Measurements from ENCODE around the gene AP1G1. TPM values are rescaled to one million over a fixed set of nuclear protein-coding genes. Genes with fewer than 3 reads are reported as not detected.

Gene AP1G1
- total and polyA plus RNA-seq, 7 experiments from 2014 or later, result 6.7 to 147 (median 97.7) TPM

GRCh38 chr16:71767060-71767900, 41.4 kb downstream of the AP1G1 start:
- H3K4me3 Mint-ChIP-seq, result peak overlapping the region in 3 of 10 donors; percentile 18 to 47 (median 42)
- CTCF ChIA-PET, result interaction anchor here (0.6 to 0.8 kb wide), 2 partner anchors 12 to 349 kb away, joined by 3 read pairs; no protein-coding TSS in a partner anchor
- DNase-seq, result no peak
- peaks cover 0 to 22% (median 15%) of the 10 kb centered on the region in 7 donors for H3K4me1 Mint-ChIP-seq
- no peak for ATAC-seq
- H3K4me3 ChIP-seq (ENCODE audit: low read length), result no peak overlapping the region
- intact Hi-C loops (cut with micrococcal nuclease), result loop anchor here in 1 of 2 donors (5.0 kb wide), 1 partner anchor 195 kb away; no protein-coding TSS in a partner anchor
- POLR2A ChIA-PET, result no interaction called here
- H3K9me3 ChIP-seq (ENCODE audit: control insufficient read depth in 2 of 3, low read length in 3 of 3), result no peaks in the 10 kb centered on the region
- peak overlapping the region; percentile 30 to 72 (median 48) for H3K27ac Mint-ChIP-seq
- no peak overlapping the region for H3K27ac ChIP-seq (ENCODE audit: low read depth, low read length)
- H3K36me3 ChIP-seq (ENCODE audit: control insufficient read depth in 2 of 3, insufficient read depth in 3 of 3, low read length in 3 of 3), result peaks cover 2 to 48% (median 9%) of the 10 kb centered on the region in 3 experiments
- H3K27me3 ChIP-seq (ENCODE audit: control insufficient read depth in 2 of 2, insufficient read depth in 2 of 2, low read length in 2 of 2), result no peaks in the 10 kb centered on the region
- no peaks in the 10 kb centered on the region for H3K9me3 Mint-ChIP-seq
- peaks cover 0 to 10% of the 10 kb centered on the region in 2 donors for H3K4me1 ChIP-seq (ENCODE audit: control insufficient read depth in 2 of 2, insufficient read depth in 2 of 2, low read length in 2 of 2)
- H3K36me3 Mint-ChIP-seq, result peaks cover 0 to 33% (median 12%) of the 10 kb centered on the region in 5 donors
- no peaks in the 10 kb centered on the region for H3K27me3 Mint-ChIP-seq

- H3K36me3 Mint-ChIP-seq, result peaks cover 0 to 27% (median 3%) of the 10 kb centered on the region in 5 donors
- intact Hi-C loops (cut with micrococcal nuclease), result no loop called here
- POLR2A ChIA-PET, result interaction anchor here (0.6 kb wide), 1 partner anchor 960 kb away, joined by 7 read pairs; no protein-coding TSS in a partner anchor
Measured at GRCh38 chr16:71762186-71762585, 46.4 kb downstream of the AP1G1 start.

DNA sequence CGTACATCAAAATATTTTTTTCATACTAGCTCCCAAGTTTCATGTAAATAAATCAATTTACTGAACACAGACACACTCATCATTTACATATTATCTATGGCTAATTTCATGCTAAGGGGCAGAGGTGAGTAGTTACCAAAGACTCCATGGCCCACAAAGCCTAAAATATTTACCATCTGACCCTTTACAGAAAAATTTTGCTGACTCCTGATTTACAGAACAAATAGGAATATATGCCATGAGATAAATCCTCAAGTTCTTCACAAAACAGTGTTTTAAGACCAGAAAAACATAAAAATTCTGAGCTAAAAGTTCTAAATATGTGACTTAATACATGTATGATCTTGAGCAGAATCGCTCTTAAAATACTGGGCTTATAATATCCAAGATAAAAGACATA, 47.5 kb downstream of the AP1G1 start:
- Mint-ChIP-seq H3K36me3 (peaks cover 0 to 36% (median 7%) of the 10 kb centered on the region in 5 donors), H3K27me3 (no peaks in the 10 kb centered on the region), H3K27ac (no peak overlapping the region), H3K9me3 (no peaks in the 10 kb centered on the region), H3K4me3 (no peak overlapping the region), H3K4me1 (peaks cover 0 to under 1% (median 0%) of the 10 kb centered on the region in 7 donors)
- intact Hi-C loops (cut with micrococcal nuclease), result no loop called here
- no peak for DNase-seq
- H3K36me3 ChIP-seq (ENCODE audit: control insufficient read depth in 2 of 3, insufficient read depth in 3 of 3, low read length in 3 of 3), result peaks cover 12 to 70% (median 25%) of the 10 kb centered on the region in 3 experiments
- ChIA-PET CTCF (no interaction called here), POLR2A (no interaction called here)
- no peaks in the 10 kb centered on the region for H3K27me3 ChIP-seq (ENCODE audit: control insufficient read depth in 2 of 2, insufficient read depth in 2 of 2, low read length in 2 of 2)
- H3K4me1 ChIP-seq (ENCODE audit: control insufficient read depth in 2 of 2, insufficient read depth in 2 of 2, low read length in 2 of 2), result no peaks in the 10 kb centered on the region
- H3K4me3 ChIP-seq (ENCODE audit: low read length), result no peak overlapping the region
- ATAC-seq, result no peak
- no peak overlapping the region for H3K27ac ChIP-seq (ENCODE audit: low read depth, low read length)
- no peaks in the 10 kb centered on the region for H3K9me3 ChIP-seq (ENCODE audit: control insufficient read depth in 2 of 3, low read length in 3 of 3)

More at GRCh38 chr16:71762186-71762585, 46.4 kb downstream of the AP1G1 start:
- CTCF ChIA-PET, result no interaction called here
- H3K9me3 Mint-ChIP-seq, result no peaks in the 10 kb centered on the region
- Histone ChIP-seq H3K4me1 (ENCODE audit: control insufficient read depth in 2 of 2, insufficient read depth in 2 of 2, low read length in 2 of 2) (peaks cover 0 to 3% of the 10 kb centered on the region in 2 donors), H3K27me3 (ENCODE audit: control insufficient read depth in 2 of 2, insufficient read depth in 2 of 2, low read length in 2 of 2) (no peaks in the 10 kb centered on the region), H3K36me3 (ENCODE audit: control insufficient read depth in 2 of 3, insufficient read depth in 3 of 3, low read length in 3 of 3) (peaks cover 12 to 61% (median 22%) of the 10 kb centered on the region in 3 experiments), H3K9me3 (ENCODE audit: control insufficient read depth in 2 of 3, low read length in 3 of 3) (no peaks in the 10 kb centered on the region), H3K4me3 (ENCODE audit: low read length) (no peak overlapping the region), H3K27ac (ENCODE audit: low read depth, low read length) (no peak overlapping the region)
- peaks cover 0 to 12% (median 7%) of the 10 kb centered on the region in 7 donors for H3K4me1 Mint-ChIP-seq
- peak overlapping the region in 1 of 9 donors; percentile 38 for H3K27ac Mint-ChIP-seq
- H3K4me3 Mint-ChIP-seq, result no peak overlapping the region
- ATAC-seq (no peak), DNase-seq (no peak)
- H3K27me3 Mint-ChIP-seq, result no peaks in the 10 kb centered on the region

GRCh38 chr16:71758293-71758760, 50.3 kb downstream of the AP1G1 start:
- ChIA-PET CTCF (interaction anchor here (0.6 kb wide), 1 partner anchor 36 kb away, joined by 3 read pairs; no protein-coding TSS in a partner anchor), POLR2A (no interaction called here)
- Histone ChIP-seq H3K27ac (ENCODE audit: low read depth, low read length) (no peak overlapping the region), H3K9me3 (ENCODE audit: control insufficient read depth in 2 of 3, low read length in 3 of 3) (no peaks in the 10 kb centered on the region), H3K27me3 (ENCODE audit: control insufficient read depth in 2 of 2, insufficient read depth in 2 of 2, low read length in 2 of 2) (no peaks in the 10 kb centered on the region), H3K4me3 (ENCODE audit: low read length) (no peak overlapping the region), H3K4me1 (ENCODE audit: control insufficient read depth in 2 of 2, insufficient read depth in 2 of 2, low read length in 2 of 2) (no peaks in the 10 kb centered on the region), H3K36me3 (ENCODE audit: control insufficient read depth in 2 of 3, insufficient read depth in 3 of 3, low read length in 3 of 3) (peaks cover 24 to 79% (median 39%) of the 10 kb centered on the region in 3 experiments)
- H3K27ac Mint-ChIP-seq, result no peak overlapping the region
- peaks cover 0 to 4% (median 0%) of the 10 kb centered on the region in 7 donors for H3K4me1 Mint-ChIP-seq
- H3K36me3 Mint-ChIP-seq, result peaks cover 3 to 49% (median 14%) of the 10 kb centered on the region in 5 donors
- H3K4me3 Mint-ChIP-seq, result no peak overlapping the region
- intact Hi-C loops (cut with micrococcal nuclease), result no loop called here
- DNase-seq (no peak), ATAC-seq (no peak)
- H3K9me3 Mint-ChIP-seq, result no peaks in the 10 kb centered on the region
- no peaks in the 10 kb centered on the region for H3K27me3 Mint-ChIP-seq

GRCh38 chr16:71754652-71755051, 54.0 kb downstream of the AP1G1 start:
- ATAC-seq, result no peak
- no peak overlapping the region for H3K4me3 ChIP-seq (ENCODE audit: low read length)
- intact Hi-C loops (cut with micrococcal nuclease), result no loop called here
- Mint-ChIP-seq H3K27me3 (no peaks in the 10 kb centered on the region), H3K27ac (peak overlapping the region in 1 of 9 donors; percentile 34), H3K36me3 (peaks cover 9 to 58% (median 16%) of the 10 kb centered on the region in 5 donors), H3K4me3 (no peak overlapping the region), H3K9me3 (no peaks in the 10 kb centered on the region), H3K4me1 (peaks cover 0 to 4% (median 0%) of the 10 kb centered on the region in 7 donors)
- H3K4me1 ChIP-seq (ENCODE audit: control insufficient read depth in 2 of 2, insufficient read depth in 2 of 2, low read length in 2 of 2), result no peaks in the 10 kb centered on the region
- peaks cover 31 to 63% (median 35%) of the 10 kb centered on the region in 3 experiments for H3K36me3 ChIP-seq (ENCODE audit: control insufficient read depth in 2 of 3, insufficient read depth in 3 of 3, low read length in 3 of 3)
- no peaks in the 10 kb centered on the region for H3K9me3 ChIP-seq (ENCODE audit: control insufficient read depth in 2 of 3, low read length in 3 of 3)
- H3K27me3 ChIP-seq (ENCODE audit: control insufficient read depth in 2 of 2, insufficient read depth in 2 of 2, low read length in 2 of 2), result no peaks in the 10 kb centered on the region
- no peak for DNase-seq
- ChIA-PET POLR2A (no interaction called here), CTCF (interaction anchor here (0.6 to 0.9 kb wide), 2 partner anchors 17 to 207 kb away, joined by 3 read pairs; no protein-coding TSS in a partner anchor)
- H3K27ac ChIP-seq (ENCODE audit: low read depth, low read length), result no peak overlapping the region

DNA sequence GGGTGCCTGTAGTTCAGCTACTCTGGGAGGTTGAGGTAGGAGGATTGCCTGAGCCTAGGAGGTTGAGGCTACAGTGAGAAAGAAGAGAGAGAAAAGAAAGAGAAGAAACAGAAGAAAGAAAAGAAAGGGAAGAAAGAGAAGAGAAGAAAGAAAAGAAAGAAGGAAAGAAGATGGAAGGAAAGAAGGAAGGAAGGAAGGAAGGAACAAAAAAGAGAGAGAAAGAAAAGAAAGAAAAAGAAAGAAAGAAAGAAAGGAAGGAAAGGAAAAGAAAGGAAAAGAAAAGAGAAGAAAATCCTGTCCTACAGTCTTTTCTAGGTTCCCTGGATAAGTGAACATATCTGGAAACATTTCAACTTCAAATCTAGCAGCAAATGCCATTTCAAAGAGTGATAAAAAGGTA, 54.5 kb downstream of the AP1G1 start:
- DNase-seq (no peak), ATAC-seq (no peak)
- Histone ChIP-seq H3K9me3 (ENCODE audit: control insufficient read depth in 2 of 3, low read length in 3 of 3) (no peaks in the 10 kb centered on the region), H3K36me3 (ENCODE audit: control insufficient read depth in 2 of 3, insufficient read depth in 3 of 3, low read length in 3 of 3) (peaks cover 31 to 68% (median 34%) of the 10 kb centered on the region in 3 experiments), H3K27ac (ENCODE audit: low read depth, low read length) (peak overlapping the region; percentile 6), H3K27me3 (ENCODE audit: control insufficient read depth in 2 of 2, insufficient read depth in 2 of 2, low read length in 2 of 2) (no peaks in the 10 kb centered on the region), H3K4me1 (ENCODE audit: control insufficient read depth in 2 of 2, insufficient read depth in 2 of 2, low read length in 2 of 2) (no peaks in the 10 kb centered on the region), H3K4me3 (ENCODE audit: low read length) (no peak overlapping the region)
- H3K27ac Mint-ChIP-seq, result peak overlapping the region in 7 of 9 donors; percentile 34 to 92 (median 51)
- intact Hi-C loops (cut with micrococcal nuclease), result no loop called here
- H3K4me1 Mint-ChIP-seq, result peaks cover 0 to 4% (median 0%) of the 10 kb centered on the region in 7 donors
- no peak overlapping the region for H3K4me3 Mint-ChIP-seq
- CTCF ChIA-PET, result no interaction called here
- no peaks in the 10 kb centered on the region for H3K9me3 Mint-ChIP-seq
- H3K36me3 Mint-ChIP-seq, result peaks cover 9 to 60% (median 18%) of the 10 kb centered on the region in 5 donors
- POLR2A ChIA-PET, result no interaction called here
- H3K27me3 Mint-ChIP-seq, result no peaks in the 10 kb centered on the region
